HG02642 (cell line): ENCODE measurements around the gene EBLN2.

ENCODE experiments used
- ATAC-seq: cut with Tn5 transposase; IDR thresholded peaks from one replicate; pipeline ENCODE4 v1.9.1; 2021; ENCODE audit warnings: mild to moderate bottlenecking; ENCODE audit not compliant: unreplicated experiment, poor library complexity

The EBLN2 gene

DNA sequence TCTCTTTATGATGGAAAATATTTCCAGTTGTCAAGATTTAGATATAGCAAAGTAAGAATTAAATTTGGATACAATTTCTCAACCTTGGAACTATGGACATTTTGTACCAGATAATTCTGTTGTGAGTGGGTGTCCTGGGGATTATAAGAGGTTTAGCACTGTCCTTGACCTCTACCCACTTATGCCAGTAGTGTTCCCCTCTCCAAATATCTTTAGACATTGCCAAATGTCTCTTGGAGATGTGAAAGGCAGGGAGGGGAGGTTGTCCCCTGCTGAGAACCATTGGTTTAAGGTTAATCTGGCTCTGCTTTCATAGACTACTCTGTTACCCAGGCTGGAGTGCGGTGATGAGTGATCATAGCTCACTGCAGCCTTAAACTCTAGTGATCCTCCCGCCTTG is at the start of gene EBLN2:
Gene EBLN2 (plus strand): TSS at position 244 of the 400 bp plus-strand sequence. CDS start 423 bp downstream, outside the sequence.
- no peak for ATAC-seq

DNA sequence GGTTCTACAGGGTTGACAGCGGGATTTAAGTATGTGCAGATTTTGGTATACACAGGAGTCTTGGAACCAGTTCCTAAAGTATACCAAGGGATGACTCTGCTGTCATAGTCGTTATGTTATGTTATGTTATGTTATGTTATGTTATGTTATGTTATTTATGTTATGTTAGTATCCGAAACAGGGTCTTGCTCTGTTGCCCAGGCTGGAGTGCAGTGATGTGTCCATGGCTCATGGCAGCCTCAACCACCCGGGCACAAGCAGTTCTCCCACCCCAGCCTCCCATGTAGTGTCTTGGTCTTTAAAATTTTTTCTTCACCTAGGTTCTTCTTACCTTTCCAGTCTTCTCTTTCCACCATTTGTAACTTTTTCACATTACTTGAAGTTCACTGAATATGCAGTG is 43.2 kb upstream of the EBLN2 start:
- ATAC-seq, result no peak

DNA sequence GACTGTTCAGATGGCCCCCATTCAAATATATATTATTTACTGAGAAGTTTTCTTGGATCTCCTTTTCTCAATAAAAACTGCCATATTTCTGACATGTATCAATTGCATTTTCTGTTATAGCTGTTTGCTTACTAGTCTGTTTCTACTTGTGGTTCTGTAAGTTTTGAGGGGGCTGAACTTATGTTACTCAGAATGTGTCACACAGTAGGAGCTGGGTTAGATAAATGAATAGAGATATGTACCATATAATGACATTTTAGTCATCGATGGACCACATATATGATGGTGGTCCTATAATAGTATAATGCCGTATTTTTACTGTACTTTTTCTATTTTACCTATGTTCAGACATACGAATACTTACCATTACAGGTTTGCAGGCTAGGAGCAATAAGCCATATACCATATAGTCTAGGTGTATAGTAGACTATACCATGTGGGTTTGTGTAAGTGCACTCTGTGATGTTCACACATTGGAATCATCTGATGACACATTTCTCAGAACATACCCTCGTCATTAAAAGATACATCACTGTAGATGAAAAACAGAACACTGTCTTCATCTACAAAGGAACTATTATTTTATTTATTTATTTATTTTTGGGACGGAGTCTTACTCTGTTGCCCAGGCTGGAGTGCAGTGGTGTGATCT is 42.5 kb upstream of the EBLN2 start:
- ATAC-seq, result no peak

DNA sequence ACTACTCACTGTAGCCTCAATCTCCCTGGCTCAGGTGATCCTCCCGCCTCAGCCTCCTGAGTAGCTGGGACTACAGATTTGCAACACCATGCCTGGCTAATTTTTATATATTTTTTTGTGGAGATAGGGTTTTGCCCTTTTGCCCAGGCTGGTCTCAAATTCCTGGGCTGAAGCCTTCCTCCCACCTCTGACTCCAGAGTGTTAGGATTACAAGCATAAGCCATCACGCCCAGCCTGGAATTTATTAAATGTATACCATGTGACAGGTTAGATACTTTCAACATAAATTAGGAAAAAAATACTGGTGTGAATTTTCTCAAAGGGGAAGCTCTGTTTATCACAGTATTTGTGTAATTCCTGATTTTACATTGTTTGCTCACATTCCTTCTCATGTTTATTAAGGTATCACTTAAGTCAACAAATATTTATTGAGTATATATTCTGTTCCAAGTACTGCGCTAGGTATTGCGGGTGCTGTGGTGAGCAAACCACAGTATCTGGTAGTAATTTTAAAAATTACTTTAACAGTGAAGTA is 40.1 kb upstream of the EBLN2 start:
- ATAC-seq, result no peak

DNA sequence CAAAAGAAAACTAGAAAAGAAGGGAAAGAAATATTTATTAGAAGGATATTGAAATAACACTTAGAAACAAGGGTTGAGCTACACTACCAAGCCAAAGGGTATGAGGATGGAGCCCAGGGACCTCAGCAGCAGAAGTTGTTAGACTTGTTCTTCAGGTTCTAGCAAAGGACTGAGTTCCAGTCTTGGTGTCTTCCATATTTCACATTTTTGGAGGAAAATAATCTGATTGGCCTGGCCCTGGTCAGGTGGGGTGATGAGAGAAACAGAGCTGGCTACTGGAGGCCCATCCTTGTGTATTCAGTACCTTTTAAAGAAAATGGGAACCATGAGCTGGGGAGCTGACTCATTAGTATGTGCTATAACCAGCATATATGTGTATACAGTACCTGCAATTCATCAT is 36.6 kb upstream of the EBLN2 start:
- ATAC-seq, result no peak

DNA sequence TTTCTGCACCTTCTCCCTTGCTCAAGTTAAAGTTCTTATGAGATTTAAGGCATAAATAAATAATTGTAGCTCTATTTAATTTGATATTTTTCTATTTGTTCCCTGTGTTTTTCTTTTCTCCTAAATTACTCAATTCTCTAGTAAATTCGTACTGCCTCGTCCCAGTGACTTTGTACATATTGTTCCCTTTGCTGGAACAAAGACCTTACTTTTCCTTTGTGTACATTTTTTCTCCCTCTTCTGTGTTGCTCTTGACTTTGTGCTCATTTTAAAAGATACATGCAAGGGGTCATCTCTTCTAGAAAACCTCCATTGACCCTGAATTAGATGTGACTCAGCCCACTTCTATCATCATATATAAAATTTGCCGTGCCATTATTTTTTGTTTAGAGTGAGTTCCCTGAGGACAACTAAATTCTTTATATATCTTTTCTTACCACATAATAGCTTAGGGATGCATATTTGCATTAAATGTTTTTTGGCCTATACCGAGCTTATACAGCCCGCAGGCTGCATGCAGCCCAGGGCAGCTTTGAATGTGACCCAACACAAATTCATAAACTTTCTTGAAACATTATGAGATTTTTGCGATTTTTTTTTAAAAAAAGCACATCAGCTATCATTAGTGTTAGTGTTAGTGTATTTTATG is 35.2 kb upstream of the EBLN2 start:
- no peak for ATAC-seq

DNA sequence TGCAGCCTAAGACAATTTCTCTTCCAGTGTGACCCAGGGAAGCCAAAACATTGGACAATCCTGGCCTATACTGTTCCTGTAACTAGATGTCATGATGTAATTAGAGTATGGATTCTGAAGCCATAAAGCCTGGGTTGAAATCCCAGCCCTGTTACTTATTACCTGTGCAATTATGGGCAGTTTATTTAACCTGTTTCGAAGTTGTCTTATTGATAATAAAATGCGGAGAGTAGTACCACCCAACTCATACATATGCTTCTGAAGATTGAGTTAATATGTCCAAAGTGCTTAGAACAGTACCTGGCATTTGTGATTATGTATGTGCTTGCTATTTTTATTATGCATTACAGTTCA is 34.7 kb upstream of the EBLN2 start:
- no peak for ATAC-seq

DNA sequence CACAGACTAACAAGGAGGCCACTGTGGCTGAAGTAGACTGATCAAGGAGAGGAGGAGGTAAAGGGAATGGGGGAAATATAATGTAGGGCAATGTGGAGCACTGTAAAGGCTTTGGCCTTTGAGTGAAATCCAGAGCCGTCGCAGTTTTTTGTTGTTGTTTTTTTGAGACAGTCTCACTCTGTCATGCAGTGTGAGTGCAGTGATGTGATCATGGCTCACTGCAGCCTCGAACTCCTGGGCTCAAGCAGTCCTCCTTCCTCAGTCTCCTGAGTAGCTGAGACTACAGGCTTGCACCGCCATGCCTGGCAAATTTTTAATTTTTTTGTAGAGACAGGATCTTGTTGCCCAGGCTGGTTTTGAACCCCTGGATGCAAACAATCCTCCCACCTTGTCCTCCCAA is 32.7 kb upstream of the EBLN2 start:
- no peak for ATAC-seq

DNA sequence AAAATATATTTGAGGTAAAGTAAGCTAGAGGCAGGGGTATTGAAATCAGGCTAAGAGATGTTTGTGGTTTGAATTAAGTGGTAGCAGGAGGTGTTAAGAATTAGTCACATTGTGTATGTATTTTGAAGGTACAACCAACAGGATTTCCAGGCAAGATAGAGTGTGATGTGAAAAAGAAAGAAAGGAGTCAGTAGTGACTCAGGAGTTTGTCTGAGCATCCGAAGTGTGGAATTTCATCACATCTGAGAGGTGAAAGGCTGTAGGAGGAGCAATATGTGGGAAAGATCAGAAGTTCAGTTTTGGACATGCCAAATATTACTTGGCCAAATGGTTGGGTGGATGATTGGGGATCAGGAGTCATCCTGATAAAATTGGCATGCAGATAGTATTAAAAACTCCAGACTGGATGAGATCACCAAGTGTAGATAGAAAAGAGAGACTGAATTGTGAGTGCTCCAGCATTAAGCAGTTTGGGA is 32.1 kb upstream of the EBLN2 start:
- ATAC-seq, result no peak

DNA sequence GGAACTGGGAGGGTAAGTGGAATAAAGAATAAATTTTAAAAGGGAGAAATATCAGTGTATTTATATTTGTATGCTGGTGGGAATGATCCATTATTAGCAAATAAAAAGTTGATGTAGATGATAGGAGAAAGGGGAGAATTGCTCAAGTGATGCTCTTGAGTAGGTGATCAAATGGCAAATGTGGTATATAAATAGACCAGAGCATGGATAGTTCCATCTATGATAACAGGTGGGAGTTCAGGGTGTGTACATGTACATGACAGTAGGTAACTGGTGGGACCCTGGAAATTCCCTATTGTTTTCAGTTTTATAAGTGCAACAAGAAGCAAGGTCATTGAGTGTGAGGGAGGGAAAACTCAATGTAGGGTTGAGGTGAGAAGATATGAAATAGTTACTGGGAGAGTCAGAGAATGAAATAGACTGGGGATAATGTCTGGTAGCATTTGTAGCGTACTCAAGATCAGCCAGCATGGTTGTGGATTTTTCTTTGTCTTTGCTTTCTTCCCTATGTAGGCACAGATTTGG is 31.3 kb upstream of the EBLN2 start:
- ATAC-seq, result no peak

DNA sequence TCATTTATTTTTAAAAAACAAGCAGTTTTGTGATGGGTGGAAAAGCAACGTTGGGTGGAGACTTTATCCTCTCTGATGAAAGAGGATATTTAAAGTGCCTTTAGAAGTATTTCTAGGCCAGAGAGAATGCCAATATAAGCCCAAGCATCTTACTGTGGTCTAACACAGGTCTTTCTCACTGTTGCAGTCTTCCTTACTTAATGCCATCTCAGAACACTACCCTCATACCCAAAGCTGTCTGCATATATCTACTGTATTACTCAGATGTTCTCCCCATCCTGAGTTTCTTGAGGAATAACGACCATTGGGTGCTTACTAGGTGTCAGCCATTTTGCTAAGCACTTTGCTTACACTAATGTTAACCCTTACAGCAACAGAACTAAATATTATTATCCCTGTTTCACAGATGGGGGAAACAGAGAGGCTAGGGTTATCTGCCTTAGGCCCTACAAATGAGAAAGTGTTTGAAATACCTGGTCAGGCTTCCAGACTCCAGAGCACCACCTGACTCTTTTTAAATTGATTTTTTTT is 29.8 kb upstream of the EBLN2 start:
- no peak for ATAC-seq

DNA sequence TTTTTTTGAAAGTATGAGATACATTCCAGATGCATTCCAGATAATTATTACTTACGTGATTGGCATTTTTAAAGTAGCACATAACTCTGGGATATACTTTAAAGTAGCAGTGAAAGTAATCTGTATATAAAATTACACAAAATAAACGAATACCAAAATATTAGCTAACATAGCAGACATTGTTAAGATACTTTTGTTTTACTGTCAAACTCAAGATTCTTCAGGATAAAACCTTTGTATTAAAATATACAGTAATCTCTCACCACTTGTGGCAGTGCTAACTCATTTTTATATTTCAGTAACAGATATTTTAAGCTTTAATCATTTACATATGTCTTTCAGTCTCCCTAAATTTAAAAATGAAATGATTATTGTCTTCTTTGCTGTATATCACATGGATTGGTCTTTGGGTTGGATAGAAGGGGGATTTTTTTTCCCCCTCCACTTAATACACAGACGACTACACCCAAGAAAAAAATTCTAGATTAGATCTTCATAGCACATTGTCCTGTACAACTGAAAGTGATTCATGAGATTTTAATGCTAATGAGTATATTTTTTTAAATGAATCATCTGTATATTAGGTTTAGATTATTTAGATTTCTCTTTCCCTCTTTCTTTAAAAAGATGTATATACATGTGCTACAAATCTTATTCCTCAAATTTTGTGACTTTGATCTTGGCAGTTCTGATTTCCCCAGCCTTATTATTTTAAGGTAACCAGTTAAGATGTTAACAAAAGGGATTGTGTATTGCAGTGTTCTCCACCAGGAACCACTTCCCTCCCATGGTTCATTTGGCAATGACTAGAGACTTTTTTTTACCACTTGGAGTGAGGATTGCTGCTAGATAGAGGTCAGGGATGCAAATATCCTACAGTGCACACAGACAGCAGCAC is 24.5 kb upstream of the EBLN2 start:
- no peak for ATAC-seq

DNA sequence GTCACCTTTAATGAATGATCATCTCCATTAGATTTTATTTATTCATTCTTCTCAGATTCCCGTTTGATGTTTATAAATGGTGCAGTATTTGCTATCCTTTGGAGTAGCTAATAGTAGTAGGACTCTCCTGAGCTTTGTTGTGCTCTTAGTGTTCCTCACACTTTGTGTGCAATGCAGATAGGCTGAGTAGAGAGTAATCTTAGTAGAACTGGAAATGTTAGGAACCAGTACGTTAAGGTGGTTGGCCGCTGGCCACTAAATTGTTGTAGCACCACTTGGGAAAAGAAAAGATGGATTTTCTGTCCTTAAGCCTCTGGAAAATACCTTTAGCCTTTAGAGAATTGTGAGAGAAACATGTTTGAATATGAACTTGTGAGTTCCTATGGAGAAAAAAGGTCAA is 19.9 kb upstream of the EBLN2 start:
- no peak for ATAC-seq

DNA sequence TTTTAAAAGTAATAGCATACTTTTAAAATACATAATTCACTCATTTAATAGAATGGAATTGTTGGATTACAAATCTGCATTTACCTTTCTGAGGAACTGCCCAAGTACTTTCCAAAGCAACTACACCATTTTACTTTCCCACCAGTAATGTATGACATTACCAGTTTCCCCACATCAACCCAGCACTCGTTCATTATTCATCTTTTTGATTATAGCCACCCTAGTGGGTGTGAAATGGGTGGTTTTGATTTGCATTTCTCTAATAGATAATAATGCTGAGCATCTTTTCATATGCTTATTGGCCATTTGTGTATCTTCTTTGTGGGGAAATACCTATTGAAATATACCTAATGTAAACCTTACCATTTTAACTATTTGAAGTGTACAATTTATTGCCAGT is 18.0 kb upstream of the EBLN2 start:
- ATAC-seq, result no peak

DNA sequence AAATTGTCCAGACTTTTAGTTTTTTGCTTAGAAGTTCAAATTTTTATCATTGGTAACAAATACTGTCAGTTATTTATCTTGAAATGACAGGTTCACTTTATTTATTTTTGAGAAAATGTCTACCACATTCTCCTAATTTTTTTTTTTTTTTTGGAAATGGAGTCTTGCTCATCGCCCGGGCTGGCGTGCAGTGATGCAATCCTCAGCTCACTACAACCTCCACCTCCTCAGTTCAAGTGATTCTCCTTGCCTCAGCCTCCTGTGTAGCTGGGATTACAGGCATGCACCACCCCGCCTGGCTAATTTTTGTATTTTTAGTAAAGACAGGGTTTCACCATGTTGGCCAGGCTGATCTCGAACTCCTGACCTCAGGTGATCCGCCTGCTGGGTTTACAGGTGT is 16.1 kb upstream of the EBLN2 start:
- no peak for ATAC-seq

DNA sequence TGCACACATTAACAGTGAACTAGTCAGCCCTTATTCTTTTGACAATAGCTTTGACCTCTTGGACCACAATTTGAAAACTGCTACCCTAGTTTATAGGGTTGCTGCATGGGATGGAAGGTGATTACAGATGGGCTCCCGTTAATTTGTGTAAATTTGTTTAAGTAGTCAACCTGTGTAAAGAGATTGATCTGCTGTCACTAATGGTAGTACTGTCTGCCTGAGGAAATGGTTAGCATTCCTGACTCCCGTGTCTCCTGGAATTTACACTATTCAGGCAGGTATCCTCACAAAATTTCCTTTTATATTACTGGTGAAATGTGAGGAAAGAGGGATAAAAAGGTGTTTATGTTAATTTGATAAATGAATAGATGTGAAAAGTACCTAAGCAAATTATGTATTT is 15.3 kb upstream of the EBLN2 start:
- no peak for ATAC-seq

DNA sequence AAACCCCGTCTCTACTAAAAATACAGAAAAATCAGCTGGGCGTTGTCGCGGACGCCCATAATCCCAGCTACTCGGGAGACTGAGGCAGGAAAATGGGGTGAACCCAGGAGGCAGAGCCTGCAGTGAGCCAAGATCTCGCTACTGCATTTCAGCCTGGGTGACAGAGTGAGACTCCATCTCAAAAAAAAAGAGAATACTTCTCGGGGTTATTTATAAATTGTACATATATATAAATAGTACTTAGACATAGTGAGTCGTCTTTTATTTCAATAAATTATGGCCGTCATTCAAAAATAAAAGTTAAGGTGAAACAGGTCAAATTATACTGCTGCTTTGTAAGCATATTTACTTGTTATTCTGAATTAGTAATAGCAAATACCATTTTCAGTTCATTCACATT is 12.1 kb upstream of the EBLN2 start:
- no peak for ATAC-seq

DNA sequence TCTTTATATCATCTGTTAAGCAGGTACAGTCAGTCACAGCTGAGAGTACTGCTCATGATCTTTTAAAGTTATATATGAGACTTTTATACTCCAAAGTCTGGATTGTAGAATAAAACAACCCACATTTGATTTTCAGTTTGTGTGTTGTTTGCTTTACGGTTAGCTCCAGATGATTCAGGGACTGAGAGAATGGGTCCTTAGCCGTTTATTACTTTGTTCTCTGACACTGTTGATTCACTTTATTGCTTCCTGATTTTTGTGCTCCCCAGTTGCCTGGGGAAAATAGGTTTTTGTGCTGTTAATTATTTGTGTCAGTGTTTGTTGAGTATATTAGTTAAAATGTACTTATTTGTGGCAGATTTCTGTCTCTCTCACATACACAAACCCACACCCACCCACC is 8.6 kb upstream of the EBLN2 start:
- no peak for ATAC-seq

DNA sequence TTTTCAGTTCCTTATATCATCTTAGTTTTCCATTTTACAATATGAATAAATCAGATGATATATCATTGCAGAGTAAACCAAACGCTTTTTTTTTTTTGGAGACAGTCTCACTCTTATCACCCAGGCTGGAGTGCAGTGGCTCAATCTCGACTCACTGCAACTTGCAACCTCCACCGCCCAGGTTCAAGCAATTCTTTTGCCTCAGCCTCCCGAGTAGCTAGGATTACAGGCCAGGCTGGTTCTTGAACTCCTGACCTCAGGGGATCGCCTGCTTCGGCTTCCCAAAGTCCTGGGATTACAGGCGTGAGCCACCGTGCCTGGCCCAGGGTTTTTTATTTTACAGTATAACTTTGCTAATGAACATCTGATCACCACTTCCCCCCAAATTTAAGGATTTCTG is 5.9 kb upstream of the EBLN2 start:
- no peak for ATAC-seq

DNA sequence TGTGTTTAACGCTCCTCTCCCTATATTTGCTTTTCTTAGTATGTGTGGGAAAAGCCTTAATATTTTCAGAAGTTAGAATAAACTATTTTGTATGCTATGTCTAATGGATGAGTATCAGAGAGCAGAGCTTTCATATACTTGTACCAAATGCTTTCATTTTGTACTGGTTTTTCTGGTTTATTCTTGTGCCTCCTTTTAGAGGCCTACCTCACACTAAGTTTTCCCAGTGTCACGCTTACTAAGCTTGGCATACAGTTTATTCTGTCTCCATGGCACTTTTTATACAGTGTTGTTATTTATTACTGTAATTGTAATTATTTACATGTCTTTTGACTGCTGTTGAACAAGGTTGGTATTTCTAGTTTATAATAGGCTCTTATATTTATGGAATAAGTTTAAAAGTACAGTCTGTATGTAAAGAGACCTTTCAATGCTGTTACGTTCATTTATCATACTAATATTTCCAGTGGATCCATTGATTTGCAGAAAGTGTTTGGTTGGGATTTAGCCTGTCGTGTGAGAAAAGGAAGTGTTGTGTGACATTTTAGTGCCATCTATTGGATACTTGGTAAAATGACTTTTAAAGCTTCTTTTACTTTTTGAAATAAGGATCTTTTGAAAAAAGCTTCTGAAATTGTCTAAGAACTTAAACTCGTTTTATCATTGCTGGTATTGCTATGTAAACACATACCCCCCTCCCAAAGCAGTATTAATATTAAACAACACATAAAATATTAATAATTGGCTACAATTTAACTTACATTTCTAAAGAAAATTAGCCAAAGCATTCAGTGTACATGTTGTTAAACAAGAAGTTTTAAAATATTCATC is 5.2 kb upstream of the EBLN2 start:
- no peak for ATAC-seq
